GM18507 (cell line): ENCODE data around the gene RHBG.
"Not testable (repeated sequence)": the region's sequence is repeated elsewhere in the genome, so short reads cannot be mapped to it uniquely, and the experiment has no call there.

Experiments used
- DNase-seq: peaks from one replicate; pipeline ENCODE4 v3.0.0; 2011; ENCODE audit warnings: low read depth; ENCODE audit not compliant: insufficient read length; ENCODE audit errors: extremely low spot score
- FAIRE-seq: peaks from 2 replicates; lab custom pipeline; 2011; peaks lifted over from hg19 to GRCh38; lab: Jason Lieb, UNC

The RHBG gene, protein sequence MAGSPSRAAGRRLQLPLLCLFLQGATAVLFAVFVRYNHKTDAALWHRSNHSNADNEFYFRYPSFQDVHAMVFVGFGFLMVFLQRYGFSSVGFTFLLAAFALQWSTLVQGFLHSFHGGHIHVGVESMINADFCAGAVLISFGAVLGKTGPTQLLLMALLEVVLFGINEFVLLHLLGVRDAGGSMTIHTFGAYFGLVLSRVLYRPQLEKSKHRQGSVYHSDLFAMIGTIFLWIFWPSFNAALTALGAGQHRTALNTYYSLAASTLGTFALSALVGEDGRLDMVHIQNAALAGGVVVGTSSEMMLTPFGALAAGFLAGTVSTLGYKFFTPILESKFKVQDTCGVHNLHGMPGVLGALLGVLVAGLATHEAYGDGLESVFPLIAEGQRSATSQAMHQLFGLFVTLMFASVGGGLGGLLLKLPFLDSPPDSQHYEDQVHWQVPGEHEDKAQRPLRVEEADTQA

DNA sequence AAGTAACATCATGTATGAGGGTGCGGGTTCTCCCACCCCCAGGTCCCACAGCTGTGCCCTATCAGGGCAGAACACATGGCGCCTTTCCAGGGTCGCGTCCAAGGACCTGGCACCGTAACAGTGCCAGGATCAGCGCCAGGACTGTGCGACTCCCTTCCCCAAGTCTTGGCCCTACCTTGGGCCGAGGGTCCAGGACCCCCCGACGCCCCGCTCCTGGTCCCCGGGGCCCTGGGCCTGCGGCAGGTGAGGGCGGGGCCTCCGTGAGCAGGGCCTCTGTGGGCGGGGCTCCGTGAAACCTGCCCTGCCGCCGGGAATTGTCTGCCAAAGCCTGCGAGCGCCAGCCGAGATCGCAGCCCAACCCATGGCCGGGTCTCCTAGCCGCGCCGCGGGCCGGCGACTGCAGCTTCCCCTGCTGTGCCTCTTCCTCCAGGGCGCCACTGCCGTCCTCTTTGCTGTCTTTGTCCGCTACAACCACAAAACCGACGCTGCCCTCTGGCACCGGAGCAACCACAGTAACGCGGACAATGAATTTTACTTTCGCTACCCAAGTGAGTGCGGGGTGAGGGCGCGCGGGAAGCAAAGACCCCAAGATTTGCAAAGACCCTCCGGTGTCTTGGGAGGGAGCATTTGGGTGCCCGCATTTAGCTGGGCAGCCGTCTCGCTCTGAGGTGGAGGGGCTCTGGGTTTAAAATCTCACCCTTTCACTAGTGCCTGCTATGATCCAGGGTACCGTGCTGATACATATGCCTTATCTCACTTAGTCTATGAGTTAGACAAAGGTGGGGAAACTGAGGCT lies at the start of gene RHBG:
Gene RHBG (plus strand): TSS at position 323 of the 796 bp plus-strand sequence. CDS start 39 bp downstream, at position 362.
- FAIRE-seq, result no peak
- no peak for DNase-seq

DNA sequence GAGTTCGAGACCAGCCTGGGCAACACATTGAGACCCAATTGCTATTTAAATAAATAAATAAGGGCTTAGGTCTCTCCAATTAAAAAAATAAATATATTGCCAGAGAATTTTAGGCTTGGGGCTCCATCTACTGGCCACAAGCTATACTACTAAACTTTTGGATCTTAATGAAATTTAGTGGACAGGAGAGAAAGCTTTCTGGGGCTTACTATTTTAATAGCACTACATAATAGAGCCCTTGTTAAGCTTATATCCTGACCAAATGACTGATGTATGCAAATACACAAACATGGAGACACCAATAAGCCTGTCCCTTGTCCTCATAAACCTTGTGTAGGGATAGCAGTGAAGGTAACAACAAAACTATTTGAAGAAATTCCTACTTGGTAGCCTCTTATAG lies 49.3 kb upstream of the RHBG start:
- FAIRE-seq, result no peak

DNA sequence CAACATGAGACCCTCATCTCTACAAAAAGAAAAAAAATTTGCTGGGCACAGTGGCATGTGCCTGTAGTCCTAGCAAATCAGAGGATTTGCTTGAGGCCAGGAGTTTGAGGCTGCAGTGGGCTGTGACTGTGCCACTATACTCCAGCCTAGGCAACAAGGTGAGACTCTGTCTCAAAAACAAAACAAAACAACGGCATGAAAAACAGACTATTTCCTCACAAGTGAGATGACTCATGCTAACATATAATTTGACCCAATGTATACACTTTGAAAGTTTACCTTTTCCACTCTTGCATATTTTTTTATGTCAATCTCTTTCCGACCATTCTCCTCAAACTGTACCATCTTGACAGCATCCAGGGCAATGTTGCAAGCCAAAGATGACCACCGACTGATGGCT lies 48.5 kb upstream of the RHBG start:
- DNase-seq (no peak), FAIRE-seq (no peak)

More for the DNA sequence above, 49.3 kb upstream of the RHBG start:
- DNase-seq, result no peak

DNA sequence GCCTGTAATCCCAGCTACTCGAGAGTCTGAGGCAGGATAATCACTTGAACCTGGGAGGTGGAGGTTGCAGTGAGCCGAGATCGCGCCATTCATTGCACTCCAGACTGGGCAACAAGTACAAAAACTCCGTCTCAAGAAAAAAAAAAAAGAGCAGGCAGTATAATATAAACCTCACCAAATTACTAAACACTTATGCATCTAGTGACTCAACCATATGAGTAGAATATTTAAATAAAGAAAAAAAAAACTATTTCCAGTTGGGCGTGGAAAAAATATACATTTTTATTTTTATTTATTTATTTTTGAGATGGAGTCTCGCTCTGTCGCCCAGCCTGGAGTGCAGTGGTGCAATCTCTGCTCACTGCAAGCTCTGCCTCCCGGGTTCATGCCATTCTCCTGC lies 45.8 kb upstream of the RHBG start:
- not testable (repeated sequence) for DNase-seq, FAIRE-seq

DNA sequence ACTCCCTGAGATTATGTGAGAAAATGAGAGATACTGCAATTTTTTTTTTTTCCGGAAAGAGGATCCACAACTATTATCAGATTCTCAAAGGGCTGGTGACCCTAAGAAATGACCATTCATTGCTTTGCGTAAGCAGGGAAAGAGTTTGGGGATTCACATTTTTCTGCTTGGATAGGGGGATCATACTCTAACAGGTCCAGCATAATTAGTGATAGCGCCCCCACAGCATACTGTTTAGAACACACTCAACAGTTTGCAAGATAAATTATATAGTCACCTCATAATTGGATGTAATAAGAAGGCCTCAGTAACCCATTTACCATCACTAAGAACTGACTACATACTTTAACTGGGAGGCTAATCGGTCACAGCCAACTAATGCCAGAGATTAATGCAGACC lies 32.8 kb upstream of the RHBG start:
- DNase-seq (no peak), FAIRE-seq (no peak)

DNA sequence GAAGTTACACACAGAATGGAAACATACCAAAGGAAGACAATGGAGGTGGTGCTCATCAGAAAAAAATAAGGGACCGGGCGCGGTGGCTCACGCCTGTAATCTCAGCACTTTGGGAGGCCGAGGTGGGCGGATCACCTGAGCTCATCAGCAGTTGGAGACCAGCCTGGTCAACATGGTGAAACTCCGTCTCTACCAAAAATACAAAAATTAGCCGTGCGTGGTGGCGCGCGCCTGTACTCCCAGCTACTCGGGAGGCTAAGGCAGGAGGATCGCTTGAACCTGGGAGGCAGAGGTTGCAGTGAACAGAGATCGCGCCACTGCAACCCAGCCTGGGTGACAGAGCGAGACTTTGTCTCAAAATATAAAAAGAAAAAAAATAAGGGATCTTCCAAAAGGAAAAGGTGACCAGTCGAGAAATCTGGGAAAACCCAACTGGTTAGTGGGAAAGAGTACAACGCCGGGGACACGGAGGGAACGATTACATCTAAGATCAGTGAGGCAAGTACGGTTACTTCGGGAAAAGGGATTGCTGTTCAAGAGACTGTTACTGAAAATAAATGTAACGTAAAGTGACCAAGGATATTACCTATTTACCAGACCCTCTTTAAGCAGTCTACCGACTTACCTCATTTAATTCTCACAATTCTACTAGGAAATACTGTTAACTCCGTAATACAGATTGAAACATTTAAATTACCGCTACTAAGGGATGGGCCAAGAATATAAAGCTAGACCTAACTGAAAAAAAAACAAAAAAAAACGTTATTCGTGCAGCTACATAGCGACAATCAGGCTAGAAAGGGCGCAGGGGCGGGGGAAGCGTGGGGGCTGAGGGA lies 31.7 kb upstream of the RHBG start:
- FAIRE-seq, result no peak
- DNase-seq, result no peak

DNA sequence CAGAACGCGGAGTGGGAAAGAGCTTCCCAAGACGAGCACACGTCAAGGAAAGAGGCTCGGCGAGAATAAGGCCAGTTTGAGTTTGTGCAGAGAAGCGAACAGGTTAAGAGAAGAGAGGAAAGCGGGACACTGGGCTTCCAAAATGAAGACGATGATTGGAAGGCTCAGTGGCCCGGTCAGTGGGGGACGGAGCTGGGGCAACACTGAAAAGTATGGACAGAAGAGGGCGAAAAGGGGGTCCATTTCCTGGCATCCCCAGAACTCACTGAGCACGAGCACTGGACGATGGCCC lies 31.2 kb upstream of the RHBG start:
- no peak for DNase-seq
- FAIRE-seq, result no peak

DNA sequence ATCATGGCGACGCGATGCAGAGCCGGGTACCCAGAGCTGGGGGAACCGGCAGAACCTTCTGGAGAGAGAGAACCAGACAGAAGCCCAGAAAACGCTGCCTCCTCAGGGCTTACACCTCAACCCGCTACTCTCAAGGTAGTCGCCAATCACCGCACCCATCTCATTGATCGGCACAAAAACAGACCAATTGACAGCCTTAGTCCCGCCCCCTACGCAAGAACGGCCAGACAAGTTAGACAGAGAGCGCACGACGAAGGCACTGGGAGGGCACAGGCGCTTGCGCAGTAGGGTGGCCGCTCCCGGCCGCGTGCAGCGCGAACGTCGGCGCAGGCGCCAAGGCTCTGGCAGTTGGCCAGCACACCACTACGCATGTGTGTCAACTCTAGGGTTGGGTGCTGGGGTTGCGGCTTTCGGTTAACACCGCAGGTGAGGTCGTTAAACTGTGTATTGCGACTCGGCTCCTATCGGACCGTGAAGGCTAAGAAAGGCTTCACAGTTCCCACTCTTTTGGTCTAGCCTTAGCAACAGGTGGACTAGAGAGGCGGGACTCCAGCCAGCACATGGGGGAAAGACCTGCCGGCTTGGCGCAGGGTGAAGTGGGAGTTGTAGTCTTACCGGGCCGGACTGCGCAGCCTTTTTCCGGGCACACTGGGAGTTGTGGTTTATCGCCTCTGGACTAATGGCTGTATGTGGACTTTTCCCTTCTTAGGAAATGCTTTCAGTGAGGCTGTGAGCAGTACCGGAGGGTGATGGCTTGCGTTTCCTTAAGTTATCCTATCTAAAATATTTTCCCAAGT lies 30.6 kb upstream of the RHBG start, which contains the start of the genes CCT3 and TSACC:
Gene CCT3 (minus strand): TSS at position 113 of the 797 bp plus-strand sequence. CDS start 108 bp downstream, at position 5.
Gene TSACC (plus strand): TSS at position 347 of the 797 bp plus-strand sequence. CDS start 1,232 bp downstream, outside the sequence.
- DNase-seq, result peak; percentile 94
- peak; percentile 100 for FAIRE-seq

DNA sequence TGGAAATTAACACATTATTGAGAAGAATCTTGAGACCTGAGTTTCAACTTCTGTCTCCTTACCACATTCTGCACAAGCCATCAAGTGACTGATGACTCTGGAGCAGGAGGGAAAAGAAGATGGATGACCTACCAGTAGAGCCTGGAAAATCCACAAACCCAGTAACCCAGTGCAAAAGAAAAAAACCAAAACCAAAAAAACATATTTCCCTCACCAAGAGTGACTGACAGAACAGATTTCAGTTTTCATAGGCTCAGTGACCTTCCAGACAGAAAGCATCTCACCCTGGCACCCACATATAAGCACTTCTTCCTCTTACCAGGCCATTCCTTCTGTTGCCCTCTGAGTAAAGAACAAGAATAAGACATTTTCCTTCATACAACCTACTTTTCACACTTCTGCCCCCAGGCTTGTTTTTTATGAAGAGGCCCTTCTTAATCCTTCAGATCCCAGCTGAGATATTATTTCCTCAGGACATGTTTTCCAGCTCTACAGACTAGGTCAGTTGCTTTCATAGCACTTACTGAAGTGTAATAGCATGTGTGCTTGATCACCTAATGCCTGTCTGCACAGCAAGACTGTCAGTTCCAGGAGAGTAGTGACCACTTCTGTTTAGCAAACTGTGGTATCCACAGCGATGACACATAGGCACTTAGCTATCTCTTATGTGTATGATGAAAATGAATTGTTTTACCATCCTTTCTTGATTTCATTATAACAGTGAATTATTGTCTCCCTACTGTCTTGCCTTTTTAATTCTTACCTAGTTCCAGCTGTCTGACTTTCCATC lies 26.6 kb upstream of the RHBG start:
- no peak for FAIRE-seq
- no peak for DNase-seq

DNA sequence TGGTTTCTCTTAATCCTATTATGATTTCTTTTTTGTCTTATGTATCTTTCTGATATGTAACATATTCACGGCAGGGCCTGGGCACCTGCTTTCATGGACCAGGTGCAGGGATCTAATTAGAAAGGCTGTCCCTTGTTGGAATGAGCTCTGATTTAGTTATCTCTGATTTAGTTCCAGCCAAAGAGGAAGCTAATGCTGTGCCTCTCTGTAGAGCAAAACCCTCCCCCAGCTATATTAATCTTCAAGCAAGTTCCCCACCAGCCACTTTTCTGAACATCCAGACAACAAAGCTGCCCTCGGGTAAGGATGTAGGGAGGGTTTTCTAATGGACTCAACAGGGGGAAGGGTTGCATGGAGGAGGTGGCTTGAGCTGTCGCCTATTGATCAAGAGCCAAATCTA lies 24.6 kb upstream of the RHBG start:
- FAIRE-seq, result no peak
- DNase-seq, result no peak

DNA sequence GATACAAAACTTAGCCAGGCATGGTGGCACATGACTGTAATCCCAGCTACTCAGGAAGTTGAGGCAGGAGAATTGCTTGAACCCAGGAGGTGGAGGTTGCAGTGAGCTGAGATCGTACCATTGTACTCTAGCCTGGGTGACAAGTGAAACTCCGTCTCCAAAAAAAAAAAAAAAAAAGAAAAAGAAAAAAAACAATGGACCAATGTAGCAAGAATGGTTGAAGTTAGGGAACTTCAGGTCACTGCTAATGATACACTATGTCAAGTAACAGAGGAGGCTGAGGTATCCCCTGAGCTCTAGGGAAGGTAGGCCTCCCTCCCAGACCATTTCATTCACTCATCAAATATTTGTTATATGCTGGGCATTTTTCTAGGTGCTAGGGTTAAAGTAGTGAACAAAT lies 23.0 kb upstream of the RHBG start:
- DNase-seq, FAIRE-seq: not testable (repeated sequence)

DNA sequence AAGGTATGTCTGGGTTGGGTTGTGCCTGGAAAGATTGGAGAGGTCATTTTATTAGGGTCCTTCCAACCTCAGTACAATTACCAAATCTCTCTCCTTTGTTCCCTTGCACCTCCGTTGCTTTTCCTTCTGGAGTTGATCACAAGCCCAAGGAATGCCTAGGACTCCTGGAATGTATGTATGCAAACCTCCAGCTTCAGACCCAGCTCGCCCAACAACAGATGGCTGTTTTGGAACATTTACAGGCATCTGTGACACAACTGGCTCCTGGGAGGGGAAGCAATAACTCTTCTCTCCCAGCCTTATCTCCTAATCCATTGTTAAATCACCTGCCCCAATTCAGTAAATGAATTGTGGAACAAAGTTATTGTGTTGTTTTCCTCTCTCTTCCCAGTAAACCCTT lies 22.4 kb upstream of the RHBG start:
- DNase-seq, result no peak
- FAIRE-seq, result no peak

DNA sequence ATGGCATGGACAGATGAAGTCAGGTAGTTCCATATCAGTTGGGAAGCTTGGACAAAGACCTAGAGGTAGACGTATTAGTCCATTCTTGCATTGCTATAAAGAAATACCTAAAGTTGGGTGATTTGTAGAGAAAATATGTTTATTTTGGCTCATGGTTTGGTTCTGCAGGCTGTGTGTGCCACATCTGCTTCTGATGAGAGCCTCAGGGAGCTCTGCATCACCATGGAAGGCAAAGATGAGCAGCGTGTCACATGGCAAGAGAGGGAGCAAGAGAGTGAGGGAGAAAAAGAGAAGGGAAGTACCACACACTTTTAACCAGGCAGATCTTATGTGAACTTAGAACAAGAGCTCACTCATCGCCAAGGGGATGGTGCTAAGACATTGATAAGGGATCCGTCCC lies 21.7 kb upstream of the RHBG start:
- DNase-seq, result no peak
- no peak for FAIRE-seq

DNA sequence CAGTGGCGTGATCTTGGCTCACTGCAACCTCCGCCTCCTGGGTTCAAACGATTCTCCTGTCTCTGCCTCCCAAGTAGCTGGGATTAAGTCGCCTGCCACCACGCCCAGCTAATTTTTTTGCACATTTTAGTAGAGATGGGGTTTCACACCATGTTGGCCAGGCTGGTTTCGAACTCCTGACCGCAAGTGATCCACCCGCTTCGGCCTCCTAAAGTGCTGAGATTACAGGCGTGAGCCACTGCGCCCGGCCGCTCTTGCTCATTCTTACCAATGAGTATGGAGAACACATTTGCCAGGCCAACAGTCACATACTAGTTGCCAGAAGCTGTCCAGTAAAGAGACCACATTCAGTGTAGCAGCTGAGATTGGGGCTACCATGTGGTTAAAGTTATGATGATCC lies 16.5 kb upstream of the RHBG start:
- FAIRE-seq, DNase-seq: not testable (repeated sequence)

DNA sequence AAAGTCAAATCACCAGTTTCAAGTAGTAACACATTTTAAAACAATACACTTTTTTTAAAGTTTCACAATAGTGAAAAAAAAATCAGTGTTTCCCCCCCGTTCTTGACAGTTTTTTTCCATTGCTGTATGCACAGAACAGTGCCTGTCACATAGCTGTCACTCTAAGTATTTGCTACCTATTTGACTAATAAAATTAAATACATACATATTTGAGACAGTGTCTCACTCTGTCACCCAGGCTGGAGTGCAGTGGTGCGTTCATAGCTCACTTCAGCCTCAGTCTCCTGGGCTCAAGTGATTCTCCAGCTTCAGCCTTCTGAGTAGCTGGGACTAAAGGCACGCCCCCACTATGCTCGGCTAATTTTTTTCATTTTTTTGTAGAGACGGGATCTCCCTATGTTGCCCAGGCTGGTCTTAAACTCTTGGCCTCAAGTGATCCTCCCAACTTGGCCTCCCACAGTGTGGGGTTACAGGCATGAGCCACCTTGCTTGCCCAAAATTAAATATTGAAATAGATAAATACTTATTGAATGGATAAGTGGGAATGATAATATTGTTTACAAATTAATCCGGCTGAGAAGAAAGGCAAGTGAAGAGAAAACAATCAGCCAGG lies 12.6 kb upstream of the RHBG start:
- FAIRE-seq, result no peak
- DNase-seq, result no peak

DNA sequence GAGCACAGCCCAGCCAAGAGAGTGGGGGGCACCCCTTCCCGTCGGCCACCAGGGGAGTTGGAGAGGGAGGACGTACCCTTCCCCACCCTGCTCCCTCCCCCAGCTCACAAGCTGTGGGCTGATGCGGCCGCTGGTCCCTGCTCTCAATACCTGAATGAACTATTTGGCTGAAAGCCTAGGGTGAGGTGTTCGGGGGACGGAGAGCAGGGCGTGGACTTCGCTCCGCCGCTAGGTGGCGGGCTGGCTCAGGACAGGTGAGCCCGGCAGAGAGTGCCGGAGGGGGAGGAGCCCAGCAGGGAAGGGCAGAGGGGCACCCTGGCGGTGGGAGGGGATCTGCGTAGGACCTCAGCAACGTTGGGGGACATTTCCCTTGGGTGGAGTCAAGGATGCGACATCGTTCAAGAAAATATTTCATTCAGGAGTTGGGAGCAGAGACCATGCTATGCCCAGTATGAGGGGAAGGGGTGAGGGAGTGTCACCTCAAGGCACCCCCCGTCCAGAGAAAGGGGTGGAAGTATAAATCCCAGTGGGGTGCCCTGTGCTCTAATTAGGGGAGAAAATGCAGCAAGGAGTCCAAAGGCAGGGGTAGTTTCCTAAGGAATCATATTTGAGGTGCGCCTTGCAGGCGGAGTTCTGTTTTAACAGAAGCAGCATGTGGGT lies 12.0 kb upstream of the RHBG start:
- peak; percentile 75 for FAIRE-seq
- DNase-seq, result peak; percentile 76

DNA sequence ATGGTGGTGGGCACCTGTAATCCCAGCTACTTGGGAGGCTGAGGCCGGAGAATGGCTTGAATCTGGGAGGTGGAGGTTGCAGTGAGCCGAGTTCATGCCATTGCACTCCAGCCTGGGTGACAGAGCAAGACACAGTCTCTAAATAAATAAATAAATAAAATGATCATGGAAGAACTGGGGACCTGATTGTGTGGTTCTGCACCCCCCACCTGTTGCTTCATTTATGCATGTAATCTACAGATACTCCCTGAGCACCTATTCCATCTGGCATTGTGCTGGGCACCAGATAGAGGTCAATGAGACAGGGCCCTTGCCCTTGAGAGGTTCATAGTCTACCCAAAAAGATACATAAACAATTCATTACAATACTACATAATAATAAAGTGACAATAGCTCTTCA lies 11.0 kb upstream of the RHBG start:
- DNase-seq (no peak), FAIRE-seq (no peak)
